Measurements from ENCODE around the gene C9orf85.

C9orf85 gene

GRCh38 chr9:72012646-72013045 is 101.2 kb downstream of the C9orf85 start:
- no peak for DNase-seq (ENCODE audit: low read depth, low spot score)
- H3K27ac ChIP-seq, result no peak overlapping the region
- H3K9me3 ChIP-seq (ENCODE audit: low read depth, low read length), result no peaks in the 10 kb centered on the region
- no peaks in the 10 kb centered on the region for H3K36me3 ChIP-seq (ENCODE audit: insufficient read depth, low read length)
- no peak overlapping the region for H3K4me3 ChIP-seq
- no peak for TF ChIP-seq FOXP2 (optimal IDR thresholded peaks at IDR 0.05; ENCODE audit: control extremely low read depth, extremely low read length, insufficient read depth)
- TF ChIP-seq EZH2 (IDR thresholded peaks at IDR 0.05), result no peak
- TF ChIP-seq POLR2AphosphoS5 (IDR thresholded peaks at IDR 0.05; ENCODE audit: borderline replicate concordance, low read depth, low read length), result no peak
- no peak overlapping the region for H3K9ac ChIP-seq (ENCODE audit: insufficient read length)

DNA sequence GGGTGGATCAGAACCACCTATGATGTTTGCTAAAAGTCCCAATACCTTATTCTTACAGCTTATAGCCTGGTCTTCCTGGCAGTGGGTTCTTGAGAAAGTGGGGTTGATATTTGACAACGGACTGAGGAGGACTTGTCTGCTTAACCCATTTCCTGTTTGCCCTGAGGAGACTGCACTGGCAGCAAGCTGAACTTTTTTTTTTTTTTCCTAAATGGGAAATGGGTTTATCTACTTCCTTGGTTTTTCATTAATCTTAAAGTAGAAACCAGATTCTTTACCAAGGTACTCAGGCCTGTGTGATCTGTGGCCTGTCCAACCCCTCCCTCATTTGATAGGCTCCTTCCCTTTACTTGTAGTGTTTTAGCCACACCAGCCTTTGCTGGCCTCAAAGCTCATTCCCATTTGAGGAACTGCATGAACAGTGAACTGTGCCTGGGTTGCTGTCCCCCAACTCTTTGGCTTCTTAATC is 101.9 kb downstream of the C9orf85 start:
- Histone ChIP-seq H3K9ac (ENCODE audit: insufficient read length) (no peak overlapping the region), H3K36me3 (ENCODE audit: insufficient read depth, low read length) (no peaks in the 10 kb centered on the region), H3K9me3 (ENCODE audit: low read depth, low read length) (no peaks in the 10 kb centered on the region), H3K27ac (no peak overlapping the region), H3K4me3 (no peak overlapping the region)
- no peak for DNase-seq (ENCODE audit: low read depth, low spot score)
- TF ChIP-seq EZH2 (IDR thresholded peaks at IDR 0.05) (no peak), FOXP2 (optimal IDR thresholded peaks at IDR 0.05; ENCODE audit: control extremely low read depth, extremely low read length, insufficient read depth) (no peak), POLR2AphosphoS5 (IDR thresholded peaks at IDR 0.05; ENCODE audit: borderline replicate concordance, low read depth, low read length) (no peak)

DNA sequence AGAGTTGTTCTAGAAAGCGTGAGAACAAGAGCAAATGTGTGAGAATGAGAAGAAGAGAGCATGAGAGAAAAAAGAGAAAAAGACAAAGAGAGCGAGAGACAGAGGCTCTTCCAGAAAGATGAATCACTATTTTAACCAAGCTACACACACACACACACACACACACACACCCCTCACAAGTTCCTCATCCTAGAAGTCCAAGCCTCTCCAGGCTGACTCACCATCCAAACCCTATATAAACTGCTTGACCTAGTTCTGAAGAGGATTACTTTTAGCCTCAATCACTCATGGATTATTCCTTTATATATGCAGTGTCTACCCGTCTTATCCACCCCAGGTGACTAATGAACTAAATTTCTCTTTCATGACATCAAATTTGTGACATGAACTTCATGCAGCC is 111.4 kb downstream of the C9orf85 start:
- Histone ChIP-seq H3K4me3 (no peak overlapping the region), H3K9me3 (ENCODE audit: low read depth, low read length) (no peaks in the 10 kb centered on the region), H3K9ac (ENCODE audit: insufficient read length) (no peak overlapping the region), H3K36me3 (ENCODE audit: insufficient read depth, low read length) (no peaks in the 10 kb centered on the region), H3K27ac (no peak overlapping the region)
- DNase-seq (ENCODE audit: low read depth, low spot score), result no peak
- TF ChIP-seq EZH2 (IDR thresholded peaks at IDR 0.05) (no peak), POLR2AphosphoS5 (IDR thresholded peaks at IDR 0.05; ENCODE audit: borderline replicate concordance, low read depth, low read length) (no peak), FOXP2 (optimal IDR thresholded peaks at IDR 0.05; ENCODE audit: control extremely low read depth, extremely low read length, insufficient read depth) (no peak)
